GM12878 (cell line): ENCODE measurements around the gene NTMT2. TPM values are rescaled to one million over a fixed set of nuclear protein-coding genes. Genes with fewer than 3 reads are reported as not detected.

Experiments
- ATAC-seq: fragments of 200-7000 bp; cut with Tn5 transposase; 3 replicates; pipeline ENCODE4 v1.9.1; 2020; ENCODE audit warnings: mild to moderate bottlenecking, moderate library complexity
- BruUV-seq: library from RNA; stranded (reverse); fragments of 400-500 nt; replicated peaks from 2 replicates; lab custom pipeline; 2021; lab: Mats Ljungman, UMichigan
- CTCF ChIA-PET: fragments of 300-600 bp; sonication (Branson Sonifier 250); formaldehyde crosslinking; extraction: SDS; loops from one replicate; lab custom pipeline; 2021; ENCODE audit warnings: inconsistent platforms; lab: Yijun Ruan, JAX
- POLR2A ChIA-PET: fragments of 350-600 bp; formaldehyde crosslinking; extraction: SDS; loops from one replicate; lab custom pipeline; 2021; ENCODE audit warnings: inconsistent platforms; lab: Charles Lee
- RAD21 ChIA-PET: fragments of 300-600 bp; sonication (Branson Sonifier 250); formaldehyde crosslinking; loops from one replicate; lab custom pipeline; 2023; ENCODE audit warnings: antibody characterized with exemption; ENCODE audit not compliant: unreplicated experiment; lab: Charles Lee
- SMC1A ChIA-PET: fragments of 300-600 bp; sonication (Branson Sonifier 250); formaldehyde crosslinking; loops from one replicate; lab custom pipeline; 2023; ENCODE audit not compliant: unreplicated experiment, uncharacterized antibody; lab: Charles Lee
- DNase-seq: peaks from one replicate; pipeline ENCODE4 v3.0.0-alpha.2; 2011; ENCODE audit warnings: low read depth, low spot score
- FAIRE-seq: peaks from 3 replicates; lab custom pipeline; 2011; peaks lifted over from hg19 to GRCh38; lab: Jason Lieb, UNC
- H2AFZ ChIP-seq: 2 replicates; pipeline ENCODE4 v1.6.0; 2011; ENCODE audit warnings: low read depth, low read length, control low read depth; ENCODE audit not compliant: control insufficient read depth
- H3K27ac ChIP-seq: 2 replicates; pipeline ENCODE4 v1.5.1; 2011; ENCODE audit warnings: control low read depth; ENCODE audit not compliant: control insufficient read depth, insufficient read depth
- H3K27me3 ChIP-seq, 2 experiments: replicated peaks in 1 of 2; 2 replicates each; pipeline versions ENCODE4 v1.6.0 to v1.6.1; 2011; ENCODE audit warnings: low read length in 1 of 2; ENCODE audit not compliant: control insufficient read depth in 2 of 2, insufficient read depth in 2 of 2
- H3K36me3 ChIP-seq, 2 experiments: 2 replicates each; pipeline ENCODE4 v1.5.1; 2011; ENCODE audit warnings: low read length in 1 of 2; ENCODE audit not compliant: control insufficient read depth in 2 of 2, insufficient read depth in 2 of 2
- H3K4me1 ChIP-seq: 2 replicates; pipeline ENCODE4 v1.6.1; 2011; ENCODE audit warnings: mild to moderate bottlenecking, low read length, moderate library complexity, mixed read lengths; ENCODE audit not compliant: control insufficient read depth, insufficient read depth
- H3K4me2 ChIP-seq: 2 replicates; pipeline ENCODE4 v1.6.0; 2011; ENCODE audit warnings: control low read depth; ENCODE audit not compliant: control insufficient read depth, insufficient read depth
- H3K4me3 ChIP-seq: fragments of 200-600 bp; sonication (generic); 2 replicates; pipeline ENCODE4 v1.5.1; 2016
- H3K79me2 ChIP-seq: 2 replicates; pipeline ENCODE4 v1.6.0; 2011; ENCODE audit warnings: low read length; ENCODE audit not compliant: control insufficient read depth, insufficient read depth
- H3K9ac ChIP-seq: 2 replicates; pipeline ENCODE4 v1.8.0; 2011; ENCODE audit warnings: low read length, control low read depth, mixed read lengths; ENCODE audit not compliant: control insufficient read depth, insufficient read depth
- H3K9me3 ChIP-seq: replicated peaks from 3 replicates; pipeline ENCODE4 v1.5.1; 2011; ENCODE audit warnings: mild to moderate bottlenecking, low read length; ENCODE audit not compliant: control insufficient read depth, insufficient read depth
- H4K20me1 ChIP-seq: 2 replicates; pipeline ENCODE4 v1.6.0; 2011; ENCODE audit not compliant: control insufficient read depth, insufficient read depth
- BACH1 ChIP-seq: fragments of 450-650 bp; IDR thresholded peaks from 2 replicates; pipeline ENCODE4 v1.6.1; 2017; ENCODE audit warnings: mild to moderate bottlenecking, borderline replicate concordance
- BCLAF1 ChIP-seq: fragments of 450-650 bp; IDR thresholded peaks from 2 replicates; pipeline ENCODE4 v1.6.1; 2017; ENCODE audit warnings: antibody characterized with exemption, mild to moderate bottlenecking, moderate library complexity
- BMI1 ChIP-seq: fragments of 450-650 bp; IDR thresholded peaks from 2 replicates; pipeline ENCODE4 v1.6.1; 2016; ENCODE audit warnings: mild to moderate bottlenecking, moderate library complexity, borderline replicate concordance
- CHD1 ChIP-seq: IDR thresholded peaks from 2 replicates; pipeline ENCODE4 v1.6.1; 2012; ENCODE audit warnings: low read depth, low read length, improper control_type of control experiment
- EP300 ChIP-seq, 2 experiments: fragments of 150-350 bp in 1 of 2; IDR thresholded peaks; 2 replicates each; pipeline ENCODE4 v1.6.1; 2011 to 2012; ENCODE audit warnings: low read depth in 2 of 2, low read length in 2 of 2, borderline replicate concordance in 1 of 2, improper control_type of control experiment in 1 of 2, inconsistent platforms in 1 of 2; ENCODE audit not compliant: control insufficient read depth in 1 of 2
- FOXM1 ChIP-seq: IDR thresholded peaks from 2 replicates; pipeline ENCODE4 v1.6.1; 2012; ENCODE audit warnings: low read depth, mild to moderate bottlenecking, inconsistent platforms, low read length, moderate library complexity
- IRF5 ChIP-seq: fragments of 450-650 bp; IDR thresholded peaks from 2 replicates; pipeline ENCODE4 v1.6.1; 2017; ENCODE audit warnings: borderline replicate concordance
- JUND ChIP-seq: IDR thresholded peaks from 2 replicates; pipeline ENCODE4 v1.6.1; 2012; ENCODE audit warnings: low read depth, mild to moderate bottlenecking, low read length, improper control_type of control experiment, moderate library complexity
- NR2C1 ChIP-seq: fragments of 450-650 bp; IDR thresholded peaks from 2 replicates; pipeline ENCODE4 v1.6.1; 2017; ENCODE audit warnings: antibody characterized with exemption, mild to moderate bottlenecking, moderate library complexity
- PAX8 ChIP-seq: fragments of 450-650 bp; IDR thresholded peaks from 2 replicates; pipeline ENCODE4 v1.6.1; 2017; ENCODE audit warnings: mild to moderate bottlenecking, moderate library complexity
- PML ChIP-seq: IDR thresholded peaks from 2 replicates; pipeline ENCODE4 v1.6.1; 2012; ENCODE audit warnings: low read length, inconsistent platforms
- POLR2A ChIP-seq: IDR thresholded peaks from 2 replicates; pipeline ENCODE4 v1.6.1; 2011; ENCODE audit warnings: low read depth, mild to moderate bottlenecking, low read length
- RBBP5 ChIP-seq: fragments of 200-600 bp; sonication (generic); conservative IDR thresholded peaks from 2 replicates; pipeline ENCODE4 v1.6.1; 2016
- RUNX3 ChIP-seq: IDR thresholded peaks from 2 replicates; pipeline ENCODE4 v1.6.1; 2012; ENCODE audit warnings: low read length, inconsistent platforms
- SMC3 ChIP-seq: IDR thresholded peaks from 2 replicates; pipeline ENCODE4 v1.6.1; 2011; ENCODE audit warnings: low read length, improper control_type of control experiment, borderline replicate concordance
- ZBED1 ChIP-seq: IDR thresholded peaks from 2 replicates; pipeline ENCODE4 v1.6.1; 2016; ENCODE audit warnings: borderline replicate concordance
- ZNF274 ChIP-seq: IDR thresholded peaks from one replicate; pipeline ENCODE4 v1.8.0; 2011; ENCODE audit not compliant: insufficient read length, insufficient read depth
- WGBS: methylation state at CpG from one replicate; pipeline ENCODE4 v1.1.6; 2016; ENCODE audit warnings: low lambda C conversion rate; ENCODE audit not compliant: insufficient replicate concordance, insufficient coverage; ENCODE audit errors: missing lambda C conversion rate; 5-methylcytosine and 5-hydroxymethylcytosine counted together
- in situ Hi-C: fragments of 300-500 bp; cut with MboI; formaldehyde crosslinking; loops from 9 replicates; pipeline ENCODE4 v1.14.3; 2018; ENCODE audit warnings: mixed read lengths
- intact Hi-C: fragments of 100-400 bp; cut with micrococcal nuclease; formaldehyde crosslinking; loops from one replicate; pipeline ENCODE4 v1.14.2; 2022; ENCODE audit not compliant: unreplicated experiment
- polyA plus RNA-seq, 11 experiments: library from polyadenylated mRNA; depleted of rRNA in 4 of 11; unstranded in 6 of 11; stranded (reverse) in 5 of 11; fragments of >200 nt; fragmentation: Nextera tagmentation in 4 of 11; fragmentation: Illumina TruSeq in 1 of 11; extraction: Ambion mirVana in 4 of 11; extraction: Trizol in 1 of 11; gene quantifications; 1 replicate in 1 of 11; 2 replicates in 10 of 11; pipeline versions ENCODE4 v1.2.1 to v1.2.3, GENCODE V29; 2011 to 2016; ENCODE audit warnings: inconsistent platforms in 2 of 11, missing spikeins in 2 of 11, low read depth in 1 of 11
- total RNA-seq, 4 experiments: library from RNA; depleted of rRNA in 3 of 4; stranded (reverse); fragments of >200 nt in 3 of 4; fragmentation: Illumina TruSeq in 1 of 4; extraction: Trizol in 1 of 4; gene quantifications; 2 replicates each; pipeline versions ENCODE4 v1.2.1 to v1.2.3, GENCODE V29; 2013 to 2021
- TF ChIP-seq, protein P1 (sequence below), 3 experiments: IDR thresholded peaks in 2 of 3; conservative IDR thresholded peaks in 1 of 3; 2 replicates each; pipeline ENCODE4 v1.5.1; 2011; ENCODE audit warnings: low read depth in 3 of 3, low read length in 3 of 3, mild to moderate bottlenecking in 3 of 3, control low read depth in 2 of 3, moderate library complexity in 2 of 3, inconsistent platforms in 1 of 3, mixed read lengths in 1 of 3; ENCODE audit not compliant: control insufficient read depth in 2 of 3, insufficient read depth in 1 of 3; ENCODE audit errors: extremely low read depth in 1 of 3
- TF ChIP-seq, protein P2 (sequence below): IDR thresholded peaks from 2 replicates; pipeline ENCODE4 v1.6.1; 2012; ENCODE audit warnings: low read length, inconsistent platforms

The NTMT2 gene
- total and polyA plus RNA-seq, 10 of the 15 experiments (the other 5 are each of a cell fraction or from before 2014, with no cell fraction given): not detected

DNA sequence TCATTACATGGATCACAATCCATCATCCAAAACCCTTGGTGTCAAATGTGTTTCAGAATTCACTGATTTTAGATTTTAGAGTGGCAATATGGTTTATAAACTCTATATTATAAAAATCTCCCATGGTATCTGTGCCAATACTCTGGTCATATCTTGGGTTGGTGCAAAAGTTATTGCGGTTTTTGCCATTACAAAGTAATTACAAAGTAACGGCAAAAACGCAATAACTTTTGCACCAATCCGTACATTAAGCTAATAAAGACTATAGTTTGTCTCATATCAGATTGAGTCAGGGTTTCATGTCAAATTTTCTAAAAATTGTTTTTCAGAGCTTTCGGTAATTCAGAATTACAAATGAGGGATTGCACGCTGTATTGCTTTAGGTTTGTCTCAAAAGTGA lies 23.4 kb upstream of the NTMT2 start:
- Histone ChIP-seq H2AFZ (no peak overlapping the region), H3K9ac (no peak overlapping the region), H3K27ac (no peak overlapping the region), H3K4me3 (no peak overlapping the region), H3K4me2 (no peak overlapping the region), H3K36me3 (no peaks in the 10 kb centered on the region), H3K9me3 (no peaks in the 10 kb centered on the region; the same call in 2 of the 3 replicates), H3K79me2 (no peaks in the 10 kb centered on the region), H3K27me3 (no peaks in the 10 kb centered on the region), H3K4me1 (peaks cover 3% of the 10 kb centered on the region; the same call in 1 of the 2 replicates), H4K20me1 (no peaks in the 10 kb centered on the region)
- CTCF ChIA-PET: no interaction called here
- TF ChIP-seq POLR2A: no peak
- no peak for TF ChIP-seq CHD1
- TF ChIP-seq BACH1: no peak
- TF ChIP-seq EP300 (IDR thresholded peaks at IDR 0.05; ENCODE audit: borderline replicate concordance in 1 of 2, control insufficient read depth in 1 of 2, low read depth in 2 of 2, low read length in 2 of 2): no peak
- no peak for TF ChIP-seq ZNF274
- TF ChIP-seq BCLAF1: no peak
- TF ChIP-seq, protein P1, sequence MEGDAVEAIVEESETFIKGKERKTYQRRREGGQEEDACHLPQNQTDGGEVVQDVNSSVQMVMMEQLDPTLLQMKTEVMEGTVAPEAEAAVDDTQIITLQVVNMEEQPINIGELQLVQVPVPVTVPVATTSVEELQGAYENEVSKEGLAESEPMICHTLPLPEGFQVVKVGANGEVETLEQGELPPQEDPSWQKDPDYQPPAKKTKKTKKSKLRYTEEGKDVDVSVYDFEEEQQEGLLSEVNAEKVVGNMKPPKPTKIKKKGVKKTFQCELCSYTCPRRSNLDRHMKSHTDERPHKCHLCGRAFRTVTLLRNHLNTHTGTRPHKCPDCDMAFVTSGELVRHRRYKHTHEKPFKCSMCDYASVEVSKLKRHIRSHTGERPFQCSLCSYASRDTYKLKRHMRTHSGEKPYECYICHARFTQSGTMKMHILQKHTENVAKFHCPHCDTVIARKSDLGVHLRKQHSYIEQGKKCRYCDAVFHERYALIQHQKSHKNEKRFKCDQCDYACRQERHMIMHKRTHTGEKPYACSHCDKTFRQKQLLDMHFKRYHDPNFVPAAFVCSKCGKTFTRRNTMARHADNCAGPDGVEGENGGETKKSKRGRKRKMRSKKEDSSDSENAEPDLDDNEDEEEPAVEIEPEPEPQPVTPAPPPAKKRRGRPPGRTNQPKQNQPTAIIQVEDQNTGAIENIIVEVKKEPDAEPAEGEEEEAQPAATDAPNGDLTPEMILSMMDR (IDR thresholded peaks at IDR 0.05 in 2 of 3, conservative IDR thresholded peaks at IDR 0.05 in 1 of 3; ENCODE audit: control insufficient read depth in 2 of 3, extremely low read depth in 1 of 3, insufficient read depth in 1 of 3, low read depth in 3 of 3, low read length in 3 of 3): no peak
- no peak for TF ChIP-seq JUND
- no peak for TF ChIP-seq RUNX3
- TF ChIP-seq RBBP5: no peak
- TF ChIP-seq SMC3: no peak
- no peak for TF ChIP-seq PAX8
- no peak for TF ChIP-seq IRF5
- TF ChIP-seq, protein P2, sequence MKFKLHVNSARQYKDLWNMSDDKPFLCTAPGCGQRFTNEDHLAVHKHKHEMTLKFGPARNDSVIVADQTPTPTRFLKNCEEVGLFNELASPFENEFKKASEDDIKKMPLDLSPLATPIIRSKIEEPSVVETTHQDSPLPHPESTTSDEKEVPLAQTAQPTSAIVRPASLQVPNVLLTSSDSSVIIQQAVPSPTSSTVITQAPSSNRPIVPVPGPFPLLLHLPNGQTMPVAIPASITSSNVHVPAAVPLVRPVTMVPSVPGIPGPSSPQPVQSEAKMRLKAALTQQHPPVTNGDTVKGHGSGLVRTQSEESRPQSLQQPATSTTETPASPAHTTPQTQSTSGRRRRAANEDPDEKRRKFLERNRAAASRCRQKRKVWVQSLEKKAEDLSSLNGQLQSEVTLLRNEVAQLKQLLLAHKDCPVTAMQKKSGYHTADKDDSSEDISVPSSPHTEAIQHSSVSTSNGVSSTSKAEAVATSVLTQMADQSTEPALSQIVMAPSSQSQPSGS: no peak
- TF ChIP-seq PML: no peak
- TF ChIP-seq BMI1: no peak
- TF ChIP-seq NR2C1: no peak
- TF ChIP-seq ZBED1: no peak
- no peak for TF ChIP-seq FOXM1
- 96% methylated on average over 6 of the region's 6 CpGs for WGBS
- DNase-seq: no peak
- intact Hi-C loops (no loop called here), in situ Hi-C loops (no loop called here)
- RAD21 ChIA-PET: no interaction called here
- SMC1A ChIA-PET: interaction anchor here (0.9 kb wide), 1 partner anchor 36 kb away, joined by 4 read pairs; no protein-coding TSS in a partner anchor
- BruUV-seq: no TSS peak
- no peak for ATAC-seq
- no peak for FAIRE-seq
- POLR2A ChIA-PET: no interaction called here
